AG10803 (cell line): Measurements from ENCODE around the gene DTWD2.

Experiments used
- DNase-seq: peaks from one replicate; pipeline ENCODE4 v3.0.0; 2010; ENCODE audit warnings: low read depth
- H3K4me3 ChIP-seq: 2 replicates; pipeline ENCODE4 v1.5.1; 2011; ENCODE audit warnings: mild to moderate bottlenecking, low read length, control low read depth
- TF ChIP-seq, protein P1 (sequence below): conservative IDR thresholded peaks from 2 replicates; pipeline ENCODE4 v1.5.1; 2011; ENCODE audit warnings: mild to moderate bottlenecking, low read length, control low read depth, inconsistent platforms

The DTWD2 gene, protein sequence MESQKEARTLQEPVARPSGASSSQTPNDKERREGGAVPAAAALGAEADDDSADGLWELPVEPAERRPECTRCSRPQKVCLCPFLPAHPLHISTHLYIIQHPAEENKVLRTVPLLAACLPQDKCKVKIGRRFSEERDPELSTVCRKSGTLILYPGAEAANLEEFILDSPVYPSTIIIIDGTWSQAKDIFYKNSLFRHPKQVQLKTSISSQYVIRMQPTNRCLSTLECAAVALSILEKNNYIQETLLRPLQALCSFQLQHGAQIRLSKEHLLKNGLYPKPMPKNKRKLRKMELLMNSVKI

DNA sequence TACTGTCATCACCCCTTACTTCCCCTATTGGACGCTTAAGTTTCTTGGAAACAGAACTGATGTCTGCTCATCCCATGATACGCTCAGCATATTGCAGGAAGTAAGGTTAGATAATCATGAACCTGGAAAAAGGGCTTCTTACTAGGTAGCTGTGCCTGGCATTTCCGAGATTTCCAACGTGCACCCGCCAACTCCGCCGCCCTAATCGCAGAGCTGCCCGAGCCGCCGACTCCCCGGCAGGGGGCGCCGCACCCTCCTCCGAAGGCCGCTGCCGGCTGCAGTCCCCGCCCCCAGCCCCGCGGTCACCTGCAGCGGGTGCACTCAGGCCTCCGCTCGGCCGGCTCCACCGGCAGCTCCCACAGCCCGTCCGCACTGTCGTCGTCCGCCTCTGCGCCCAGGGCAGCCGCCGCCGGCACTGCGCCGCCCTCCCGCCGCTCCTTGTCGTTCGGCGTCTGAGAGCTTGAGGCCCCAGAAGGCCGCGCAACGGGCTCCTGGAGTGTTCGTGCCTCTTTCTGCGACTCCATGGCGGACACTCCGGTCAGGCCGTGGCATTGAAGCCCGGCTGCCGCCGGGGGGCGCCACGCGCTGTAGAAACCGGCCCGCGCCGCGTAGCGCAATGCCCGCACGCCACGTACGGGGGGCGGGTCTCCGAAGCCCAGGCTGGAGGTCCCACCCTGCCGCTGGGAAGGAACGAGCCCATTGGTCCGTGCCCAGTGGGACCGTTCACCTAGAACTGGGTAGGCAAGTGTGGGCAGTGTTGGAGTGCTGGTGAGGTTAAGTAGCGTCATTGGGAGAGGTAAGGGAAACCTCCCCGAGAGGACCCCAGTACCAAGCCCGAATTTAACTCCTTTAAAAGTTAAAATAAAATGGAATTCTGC, at the start of gene DTWD2:
Gene DTWD2, minus strand, starts transcription at position 560 of the 878 bp plus-strand sequence. Its CDS starts 36 bp downstream, at position 524.
- DNase-seq, result peak; percentile 88
- TF ChIP-seq, protein P1, sequence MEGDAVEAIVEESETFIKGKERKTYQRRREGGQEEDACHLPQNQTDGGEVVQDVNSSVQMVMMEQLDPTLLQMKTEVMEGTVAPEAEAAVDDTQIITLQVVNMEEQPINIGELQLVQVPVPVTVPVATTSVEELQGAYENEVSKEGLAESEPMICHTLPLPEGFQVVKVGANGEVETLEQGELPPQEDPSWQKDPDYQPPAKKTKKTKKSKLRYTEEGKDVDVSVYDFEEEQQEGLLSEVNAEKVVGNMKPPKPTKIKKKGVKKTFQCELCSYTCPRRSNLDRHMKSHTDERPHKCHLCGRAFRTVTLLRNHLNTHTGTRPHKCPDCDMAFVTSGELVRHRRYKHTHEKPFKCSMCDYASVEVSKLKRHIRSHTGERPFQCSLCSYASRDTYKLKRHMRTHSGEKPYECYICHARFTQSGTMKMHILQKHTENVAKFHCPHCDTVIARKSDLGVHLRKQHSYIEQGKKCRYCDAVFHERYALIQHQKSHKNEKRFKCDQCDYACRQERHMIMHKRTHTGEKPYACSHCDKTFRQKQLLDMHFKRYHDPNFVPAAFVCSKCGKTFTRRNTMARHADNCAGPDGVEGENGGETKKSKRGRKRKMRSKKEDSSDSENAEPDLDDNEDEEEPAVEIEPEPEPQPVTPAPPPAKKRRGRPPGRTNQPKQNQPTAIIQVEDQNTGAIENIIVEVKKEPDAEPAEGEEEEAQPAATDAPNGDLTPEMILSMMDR, result peak; percentile 75
- peak within 1 kb of the TSS; percentile 61 for H3K4me3 ChIP-seq

DNA sequence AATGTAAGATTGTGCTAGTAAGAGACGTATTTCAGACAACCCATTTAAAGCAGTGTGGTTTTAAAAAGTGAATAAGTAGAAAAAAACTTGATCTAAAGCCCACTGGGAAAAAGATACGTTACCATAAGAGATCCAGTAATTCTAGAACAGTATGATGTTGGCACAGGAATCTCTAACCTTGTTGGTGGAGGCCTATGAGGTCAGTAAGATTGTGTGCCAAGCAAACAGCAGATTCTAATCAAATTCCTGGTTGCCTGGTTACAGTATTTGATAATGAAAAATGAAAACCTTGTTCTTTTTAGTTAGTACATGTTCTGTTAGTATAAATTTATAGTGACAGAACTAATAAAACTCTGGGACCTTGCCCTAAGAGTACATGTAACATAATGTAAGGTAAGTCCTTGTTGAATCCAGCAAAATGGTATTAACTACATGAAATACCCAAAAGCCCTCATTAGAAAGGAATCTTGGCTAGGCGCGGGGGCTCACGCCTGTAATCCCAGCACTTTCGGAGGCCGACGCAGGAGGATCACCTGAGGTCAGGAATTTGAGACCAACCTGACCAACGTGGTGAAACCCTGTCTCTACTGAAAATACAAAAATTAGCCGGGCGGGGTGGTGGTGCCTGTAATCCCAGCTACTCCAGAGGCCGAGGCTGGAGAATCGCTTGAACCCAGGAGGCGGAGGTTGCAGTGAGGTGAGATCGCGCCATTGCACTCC, 49.3 kb upstream of the DTWD2 start:
- DNase-seq, result peak; percentile 20
- TF ChIP-seq, protein P1, result no peak
- no peak overlapping the region for H3K4me3 ChIP-seq

GRCh38 chr5:119036101-119036762, 47.9 kb upstream of the DTWD2 start:
- H3K4me3 ChIP-seq, result no peak overlapping the region
- TF ChIP-seq, protein P1, result no peak
- DNase-seq, result peak; percentile 56

GRCh38 chr5:119033135-119033534, 44.8 kb upstream of the DTWD2 start:
- no peak for DNase-seq
- no peak overlapping the region for H3K4me3 ChIP-seq
- TF ChIP-seq, protein P1, result no peak

- DNase-seq, result no peak
- TF ChIP-seq, protein P1, result no peak
- H3K4me3 ChIP-seq, result no peak overlapping the region
Measured at GRCh38 chr5:119032656-119033055, 44.3 kb upstream of the DTWD2 start.

GRCh38 chr5:119031905-119032304, 43.6 kb upstream of the DTWD2 start:
- TF ChIP-seq, protein P1, result no peak
- no peak overlapping the region for H3K4me3 ChIP-seq
- no peak for DNase-seq
